Tibial nerve (tissue), 4 donors: ENCODE results near the gene TMEM86B.

Source experiments
- EP300 ChIP-seq, 2 donors: sonication (generic); formaldehyde crosslinking; IDR thresholded peaks; one replicate each; pipeline ENCODE4 v1.6.1; 2017; ENCODE audit warnings: antibody characterized with exemption in 2 of 2, mild to moderate bottlenecking in 1 of 2
- TF ChIP-seq, protein P1 (sequence below), 5 experiments: fragments of 200-600 bp in 3 of 5; fragments of 450-650 bp in 2 of 5; sonication (generic) in 3 of 5; IDR thresholded peaks; one replicate each; pipeline ENCODE4 v1.5.1; 2016 to 2019; ENCODE audit warnings: antibody characterized with exemption in 5 of 5, mild to moderate bottlenecking in 3 of 5, moderate library complexity in 2 of 5

- TF ChIP-seq, protein P1, sequence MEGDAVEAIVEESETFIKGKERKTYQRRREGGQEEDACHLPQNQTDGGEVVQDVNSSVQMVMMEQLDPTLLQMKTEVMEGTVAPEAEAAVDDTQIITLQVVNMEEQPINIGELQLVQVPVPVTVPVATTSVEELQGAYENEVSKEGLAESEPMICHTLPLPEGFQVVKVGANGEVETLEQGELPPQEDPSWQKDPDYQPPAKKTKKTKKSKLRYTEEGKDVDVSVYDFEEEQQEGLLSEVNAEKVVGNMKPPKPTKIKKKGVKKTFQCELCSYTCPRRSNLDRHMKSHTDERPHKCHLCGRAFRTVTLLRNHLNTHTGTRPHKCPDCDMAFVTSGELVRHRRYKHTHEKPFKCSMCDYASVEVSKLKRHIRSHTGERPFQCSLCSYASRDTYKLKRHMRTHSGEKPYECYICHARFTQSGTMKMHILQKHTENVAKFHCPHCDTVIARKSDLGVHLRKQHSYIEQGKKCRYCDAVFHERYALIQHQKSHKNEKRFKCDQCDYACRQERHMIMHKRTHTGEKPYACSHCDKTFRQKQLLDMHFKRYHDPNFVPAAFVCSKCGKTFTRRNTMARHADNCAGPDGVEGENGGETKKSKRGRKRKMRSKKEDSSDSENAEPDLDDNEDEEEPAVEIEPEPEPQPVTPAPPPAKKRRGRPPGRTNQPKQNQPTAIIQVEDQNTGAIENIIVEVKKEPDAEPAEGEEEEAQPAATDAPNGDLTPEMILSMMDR (IDR thresholded peaks at IDR 0.05): no peak
- no peak for TF ChIP-seq EP300 (IDR thresholded peaks at IDR 0.05)
Observed at GRCh38 chr19:55269299-55269698, 40.7 kb upstream of the TMEM86B start.
